ENCODE measurements around the gene FNBP1L.

Gene FNBP1L

DNA sequence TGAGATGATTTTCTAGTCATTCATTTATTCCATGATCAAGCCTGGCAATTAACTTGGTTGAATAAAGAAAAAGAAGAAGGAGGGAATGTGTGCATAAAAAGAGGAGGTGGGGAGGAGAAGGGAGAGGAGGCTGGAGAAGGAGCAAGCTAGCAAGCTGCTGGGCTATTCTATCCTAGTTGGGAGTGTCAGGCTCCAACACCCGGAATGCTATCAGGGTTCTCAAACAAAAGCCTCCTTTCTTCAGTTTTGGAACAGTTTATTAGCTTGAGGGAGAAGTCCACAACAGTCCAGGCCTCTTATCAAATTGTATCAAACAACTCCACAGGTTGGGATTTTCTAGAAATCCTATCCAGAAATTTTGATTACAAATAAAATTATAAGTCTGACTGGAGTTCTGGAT, 153.8 kb downstream of the FNBP1L start:
- no peak overlapping the region for H3K4me3 ChIP-seq (ENCODE audit: low read depth, low read length)
- TF ChIP-seq CTCF (IDR thresholded peaks at IDR 0.05; ENCODE audit: borderline replicate concordance, insufficient read depth, low read depth, low read length) = no peak

DNA sequence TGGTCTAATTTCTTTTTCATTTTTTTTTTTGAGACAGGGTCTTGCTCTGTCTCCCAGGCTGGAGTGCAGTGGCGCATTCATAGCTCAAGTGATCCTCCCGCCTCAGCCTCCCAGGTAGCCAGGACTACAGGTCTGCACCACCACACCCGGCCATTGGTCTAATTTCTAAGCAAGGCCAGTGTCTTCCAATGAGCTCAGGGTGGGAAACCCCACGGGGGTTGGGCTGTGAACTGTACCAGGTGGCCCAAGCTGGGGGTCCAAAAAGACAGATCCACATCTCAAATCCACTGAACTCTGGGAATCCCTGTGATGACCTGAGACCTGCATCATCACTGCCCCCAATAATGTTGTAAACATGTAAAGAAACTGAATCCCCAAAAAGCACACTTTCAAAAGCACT, 154.2 kb downstream of the FNBP1L start:
- TF ChIP-seq CTCF (IDR thresholded peaks at IDR 0.05; ENCODE audit: borderline replicate concordance, insufficient read depth, low read depth, low read length) = no peak
- H3K4me3 ChIP-seq (ENCODE audit: low read depth, low read length) = no peak overlapping the region

DNA sequence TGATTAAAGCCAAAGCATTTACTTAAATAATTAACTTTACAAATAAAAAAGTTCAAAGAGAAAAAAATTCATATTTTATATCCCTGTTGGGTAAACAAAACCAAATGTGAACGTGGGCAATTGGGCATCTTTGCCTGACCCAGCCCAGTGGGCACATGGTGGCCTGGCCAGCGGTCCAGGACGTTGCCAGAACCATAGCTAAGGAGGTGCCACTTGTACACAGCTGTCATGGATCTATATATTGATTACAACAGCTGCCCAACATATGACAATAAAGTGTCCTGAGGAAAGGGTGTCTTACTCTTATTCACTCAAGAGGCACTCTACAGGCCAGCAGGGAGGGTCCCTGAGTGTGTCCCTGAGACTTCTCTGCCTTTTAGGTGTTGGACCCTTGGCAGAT, 155.2 kb downstream of the FNBP1L start:
- no peak overlapping the region for H3K4me3 ChIP-seq (ENCODE audit: low read depth, low read length)
- TF ChIP-seq CTCF (IDR thresholded peaks at IDR 0.05; ENCODE audit: borderline replicate concordance, insufficient read depth, low read depth, low read length) = no peak

GRCh38 chr1:93603601-93604000, 155.7 kb downstream of the FNBP1L start:
- no peak for TF ChIP-seq CTCF (IDR thresholded peaks at IDR 0.05; ENCODE audit: borderline replicate concordance, insufficient read depth, low read depth, low read length)
- H3K4me3 ChIP-seq (ENCODE audit: low read depth, low read length) = no peak overlapping the region
